BJ (cell line): ENCODE results near the gene DDX11. TPM values are rescaled to one million over a fixed set of nuclear protein-coding genes. Genes with fewer than 3 reads are reported as not detected.
"Not testable (repeated sequence)": the region's sequence is repeated elsewhere in the genome, so short reads cannot be mapped to it uniquely, and the experiment has no call there.

Source experiments
- CTCF ChIA-PET: fragments of 350-600 bp; formaldehyde crosslinking; extraction: SDS; loops from one replicate; lab custom pipeline; 2021; ENCODE audit warnings: antibody characterized with exemption, inconsistent platforms; lab: Yijun Ruan, JAX
- POLR2A ChIA-PET: fragments of 300-600 bp; sonication (Branson Sonifier 250); formaldehyde crosslinking; extraction: SDS; loops from one replicate; lab custom pipeline; 2021; ENCODE audit warnings: antibody characterized with exemption; lab: Charles Lee
- DNase-seq: peaks from one replicate; pipeline ENCODE4 v3.0.0-alpha.2; 2011; ENCODE audit warnings: low read depth
- H3K27me3 ChIP-seq: 2 replicates; pipeline ENCODE4 v1.6.0; 2011; ENCODE audit warnings: low read length; ENCODE audit not compliant: control insufficient read depth, insufficient read depth
- H3K36me3 ChIP-seq: 2 replicates; pipeline ENCODE4 v1.5.1; 2011; ENCODE audit warnings: low read length; ENCODE audit not compliant: control insufficient read depth, insufficient read depth
- H3K4me3 ChIP-seq: 2 replicates; pipeline ENCODE4 v1.5.1; 2011; ENCODE audit warnings: low read depth, mild to moderate bottlenecking, control low read depth, low read length
- polyA plus RNA-seq: library from polyadenylated mRNA; depleted of rRNA; stranded (reverse); fragments of >200 nt; gene quantifications from 2 replicates; pipeline ENCODE4 v1.2.3, GENCODE V29; 2011

Gene DDX11
- polyA plus RNA-seq, 1 experiment = 12.8 TPM

DNA sequence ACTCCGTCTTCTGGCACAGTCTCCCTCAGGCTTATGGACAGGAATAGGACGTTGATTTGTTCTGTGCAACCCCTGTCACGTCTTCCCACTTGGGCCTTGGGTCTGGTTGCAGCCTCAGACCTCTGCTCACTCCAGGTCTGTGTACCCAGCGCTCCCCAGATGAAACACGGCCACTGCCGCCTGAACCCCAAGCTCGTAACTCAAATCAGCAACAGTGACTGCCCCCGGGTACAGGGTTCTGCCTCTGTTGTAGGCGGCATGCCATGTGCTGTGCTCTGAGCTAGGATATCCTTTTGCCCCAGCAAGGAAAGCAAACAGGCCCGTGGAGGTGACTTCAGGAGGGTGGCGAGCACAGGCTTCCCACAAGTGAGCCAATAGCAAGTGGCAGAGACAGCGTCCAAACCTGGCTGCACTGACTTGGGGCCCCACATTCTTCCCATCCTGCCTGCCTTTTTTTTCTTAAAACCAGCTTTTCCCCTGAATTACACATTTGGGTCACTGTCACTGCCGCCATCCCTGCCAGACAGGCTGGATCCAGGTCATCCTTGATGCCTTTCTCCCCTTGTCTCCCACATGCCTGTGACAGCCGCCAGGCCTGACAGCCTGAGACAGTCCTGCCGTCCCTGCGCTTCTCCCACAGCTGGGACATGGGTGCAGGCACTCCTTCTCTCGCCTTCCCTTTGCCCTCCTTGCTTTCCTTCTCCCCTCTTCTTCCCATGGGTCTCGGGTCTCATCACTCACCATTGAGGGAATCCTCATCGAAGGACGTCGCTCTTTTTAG, 21.6 kb downstream of the DDX11 start:
- DNase-seq, H3K4me3 ChIP-seq, H3K36me3 ChIP-seq, H3K27me3 ChIP-seq, POLR2A ChIA-PET: not testable (repeated sequence)
- CTCF ChIA-PET = interaction anchor here (0.7 kb wide), 1 partner anchor 248 kb away, joined by 3 read pairs; no protein-coding TSS in a partner anchor

DNA sequence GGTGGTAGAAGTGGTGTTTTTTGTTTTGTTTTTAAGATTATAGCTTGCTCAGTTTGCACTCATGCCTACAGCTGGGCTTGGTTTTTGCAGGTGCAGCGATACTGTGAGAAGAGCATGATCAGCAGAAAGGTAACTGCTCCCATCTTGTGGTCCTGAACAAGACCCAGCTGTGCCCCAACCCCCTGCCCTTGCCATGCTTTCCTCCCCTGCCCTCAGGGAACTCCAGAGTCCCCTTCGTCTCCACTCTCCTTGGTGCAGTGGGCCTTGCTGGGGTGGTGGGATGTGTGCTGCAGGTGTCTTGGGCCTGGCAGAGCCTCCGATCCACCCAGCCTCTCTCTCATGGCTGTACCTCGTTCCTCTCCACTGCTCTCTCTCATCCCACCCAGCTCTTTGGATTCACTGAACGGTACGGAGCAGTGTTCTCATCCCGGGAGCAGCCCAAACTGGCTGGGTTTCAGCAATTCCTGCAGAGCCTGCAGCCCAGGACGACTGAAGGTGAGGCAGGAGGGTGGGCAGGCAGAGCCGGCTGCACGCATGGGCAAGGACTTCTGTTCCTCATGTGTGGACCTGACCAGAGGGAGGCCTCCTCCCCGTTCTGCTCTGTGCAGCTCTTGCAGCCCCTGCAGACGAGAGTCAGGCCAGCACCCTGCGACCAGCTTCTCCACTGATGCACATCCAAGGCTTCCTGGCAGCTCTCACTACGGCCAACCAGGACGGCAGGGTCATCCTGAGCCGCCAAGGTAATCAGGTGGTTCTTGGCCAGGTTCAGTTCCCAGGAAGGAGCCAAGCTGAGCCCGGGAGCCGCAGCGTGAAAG, 22.8 kb downstream of the DDX11 start:
- DNase-seq, POLR2A ChIA-PET, H3K36me3 ChIP-seq, CTCF ChIA-PET, H3K4me3 ChIP-seq, H3K27me3 ChIP-seq: not testable (repeated sequence)

DNA sequence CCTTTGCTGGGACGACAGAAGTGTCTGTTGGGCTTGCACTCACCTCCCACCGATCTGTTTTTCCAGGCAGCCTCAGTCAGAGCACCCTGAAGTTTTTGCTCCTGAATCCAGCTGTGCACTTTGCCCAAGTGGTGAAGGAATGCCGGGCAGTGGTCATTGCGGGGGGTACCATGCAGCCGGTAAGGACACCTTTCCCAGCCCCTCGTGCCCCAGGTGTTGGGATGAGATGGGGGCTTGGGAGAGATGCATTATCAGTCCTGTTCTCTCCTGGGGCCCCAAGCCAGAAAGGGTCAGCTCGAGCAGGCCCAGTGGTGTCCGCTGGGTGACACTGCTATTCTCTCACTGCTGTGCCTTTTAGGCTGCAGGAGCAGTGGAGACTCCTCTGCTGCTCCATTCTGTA, 24.2 kb downstream of the DDX11 start:
- POLR2A ChIA-PET = not testable (repeated sequence)

DNA sequence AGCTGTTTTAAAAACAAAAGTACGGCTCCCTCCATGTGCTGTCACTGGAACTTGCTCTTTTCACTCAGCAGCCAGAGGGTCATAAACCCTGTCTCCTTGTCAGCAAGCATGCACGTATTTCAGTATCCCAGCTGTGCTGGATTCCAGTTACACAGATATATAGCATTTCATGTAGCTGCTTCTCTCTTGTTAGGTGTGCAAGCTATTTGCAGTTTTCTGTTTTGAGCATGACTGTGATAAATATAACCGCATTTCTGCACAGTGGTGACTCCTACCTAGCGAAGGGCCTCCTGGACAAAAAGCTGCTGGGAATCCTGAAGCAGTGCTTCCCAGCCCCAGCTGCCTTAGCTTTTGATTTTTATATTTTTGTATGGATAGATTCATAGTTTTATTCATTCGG, 24.7 kb downstream of the DDX11 start:
- H3K4me3 ChIP-seq, POLR2A ChIA-PET, H3K27me3 ChIP-seq, DNase-seq, CTCF ChIA-PET, H3K36me3 ChIP-seq: not testable (repeated sequence)

More for the DNA sequence above, 24.2 kb downstream of the DDX11 start:
- CTCF ChIA-PET, H3K4me3 ChIP-seq, H3K27me3 ChIP-seq, H3K36me3 ChIP-seq, DNase-seq: not testable (repeated sequence)

DNA sequence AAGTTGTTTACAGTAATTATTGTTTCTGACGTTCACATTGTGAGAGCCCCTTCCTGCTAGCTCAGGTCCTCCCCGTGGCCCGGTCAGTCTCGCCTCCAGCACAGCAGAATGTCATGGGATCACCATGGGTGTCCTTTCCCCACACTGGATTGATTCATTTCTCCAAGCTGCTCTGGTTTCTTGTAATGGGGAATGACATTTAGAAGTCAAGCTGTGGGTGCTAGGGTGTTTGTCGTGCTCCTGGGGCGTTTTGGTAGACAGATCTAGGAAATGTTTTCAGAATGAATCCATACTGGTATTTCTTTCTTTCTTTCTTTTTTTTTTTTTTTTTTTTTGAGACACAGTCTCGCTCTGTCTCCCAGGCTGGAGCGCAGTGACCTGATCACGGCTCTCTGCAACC, 25.1 kb downstream of the DDX11 start:
- H3K4me3 ChIP-seq, DNase-seq, POLR2A ChIA-PET, H3K27me3 ChIP-seq, H3K36me3 ChIP-seq, CTCF ChIA-PET: not testable (repeated sequence)

DNA sequence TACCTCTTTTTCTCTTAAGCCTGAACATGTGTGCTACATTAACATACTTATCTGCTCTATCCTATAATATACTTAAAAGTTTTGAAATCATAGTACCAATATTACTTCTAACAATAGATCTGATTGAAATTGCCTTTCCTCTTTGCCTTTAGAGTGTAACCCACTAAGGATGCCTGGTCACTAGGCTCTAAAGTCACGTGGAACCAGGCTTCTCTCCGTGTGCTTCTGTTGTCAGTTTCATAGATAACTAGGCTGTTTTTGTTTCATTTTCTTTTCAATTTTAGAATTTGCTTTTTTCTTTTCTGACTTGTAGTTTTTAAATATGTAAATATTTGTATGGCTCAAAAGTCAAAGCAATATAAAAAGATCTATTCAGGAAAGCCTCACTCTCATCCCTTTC, 25.8 kb downstream of the DDX11 start:
- H3K27me3 ChIP-seq, H3K36me3 ChIP-seq, POLR2A ChIA-PET, DNase-seq, CTCF ChIA-PET, H3K4me3 ChIP-seq: not testable (repeated sequence)

DNA sequence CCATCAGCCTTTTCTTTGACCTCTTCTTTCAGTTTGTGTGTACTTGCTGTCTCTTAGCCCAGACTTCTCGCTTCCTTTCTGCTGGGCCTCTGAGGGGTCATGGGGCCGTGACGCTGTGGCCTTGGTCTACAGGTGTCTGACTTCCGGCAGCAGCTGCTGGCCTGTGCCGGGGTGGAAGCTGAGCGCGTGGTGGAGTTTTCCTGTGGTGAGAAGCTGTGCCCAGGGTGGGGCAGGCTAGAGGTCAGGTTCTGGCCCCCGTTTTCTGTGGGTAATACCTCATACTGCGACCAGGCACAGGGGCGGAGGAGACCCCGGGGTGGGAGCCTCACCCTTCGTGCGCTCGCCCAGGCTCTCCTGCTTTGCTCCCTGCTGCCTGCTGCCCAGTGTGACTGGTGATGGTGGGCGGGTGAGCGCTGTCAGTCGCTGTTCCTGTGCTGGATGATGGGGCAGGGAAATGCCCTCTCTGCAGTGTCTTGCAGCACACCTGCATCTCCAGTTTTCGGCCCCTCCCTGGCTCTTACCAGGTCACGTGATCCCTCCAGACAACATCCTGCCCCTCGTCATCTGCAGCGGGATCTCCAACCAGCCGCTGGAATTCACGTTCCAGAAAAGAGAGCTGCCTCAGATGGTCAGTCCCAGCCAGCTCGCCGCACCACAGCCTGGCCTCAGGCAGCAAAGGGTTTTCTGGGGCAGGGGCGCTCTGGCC, 27.0 kb downstream of the DDX11 start:
- POLR2A ChIA-PET, H3K27me3 ChIP-seq, H3K4me3 ChIP-seq, H3K36me3 ChIP-seq, DNase-seq, CTCF ChIA-PET: not testable (repeated sequence)

DNA sequence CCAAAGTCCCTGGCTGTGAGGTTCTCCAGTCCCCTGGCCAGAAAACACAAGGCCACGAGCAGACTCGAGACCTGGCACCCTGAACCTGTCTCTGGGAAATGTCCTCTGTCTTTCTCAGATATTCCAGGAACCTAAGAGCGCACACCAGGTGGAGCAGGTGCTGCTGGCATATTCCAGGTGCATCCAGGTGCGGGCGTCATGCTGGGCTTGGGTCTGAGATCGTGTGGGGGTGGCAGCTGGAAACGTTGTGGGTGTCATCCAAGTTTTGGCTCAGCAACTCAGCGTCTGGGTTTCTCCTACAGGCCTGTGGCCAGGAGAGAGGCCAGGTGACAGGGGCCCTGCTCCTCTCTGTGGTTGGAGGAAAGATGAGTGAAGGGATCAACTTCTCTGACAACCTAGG, 28.5 kb downstream of the DDX11 start:
- H3K36me3 ChIP-seq, H3K27me3 ChIP-seq, POLR2A ChIA-PET, H3K4me3 ChIP-seq, CTCF ChIA-PET, DNase-seq: not testable (repeated sequence)

DNA sequence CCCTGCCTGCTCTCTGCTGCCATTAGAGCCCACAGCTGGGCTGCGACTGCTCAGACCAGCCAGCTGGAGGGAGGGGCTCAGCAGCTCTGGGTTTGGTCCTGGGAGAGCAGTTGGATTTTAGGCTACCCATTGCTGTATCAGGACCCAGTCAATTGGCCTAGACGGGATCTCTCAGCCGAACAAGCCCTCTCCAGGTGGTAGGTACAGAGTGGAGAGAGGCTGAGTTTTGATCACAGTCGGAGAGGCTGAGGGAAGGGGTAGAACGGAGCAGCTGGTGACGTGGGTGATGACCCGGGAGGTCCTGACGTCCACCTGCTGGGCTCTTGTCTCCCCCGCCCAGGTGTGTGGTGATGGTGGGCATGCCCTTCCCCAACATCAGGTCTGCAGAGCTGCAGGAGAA, 28.9 kb downstream of the DDX11 start:
- H3K4me3 ChIP-seq, POLR2A ChIA-PET: not testable (repeated sequence)

DNA sequence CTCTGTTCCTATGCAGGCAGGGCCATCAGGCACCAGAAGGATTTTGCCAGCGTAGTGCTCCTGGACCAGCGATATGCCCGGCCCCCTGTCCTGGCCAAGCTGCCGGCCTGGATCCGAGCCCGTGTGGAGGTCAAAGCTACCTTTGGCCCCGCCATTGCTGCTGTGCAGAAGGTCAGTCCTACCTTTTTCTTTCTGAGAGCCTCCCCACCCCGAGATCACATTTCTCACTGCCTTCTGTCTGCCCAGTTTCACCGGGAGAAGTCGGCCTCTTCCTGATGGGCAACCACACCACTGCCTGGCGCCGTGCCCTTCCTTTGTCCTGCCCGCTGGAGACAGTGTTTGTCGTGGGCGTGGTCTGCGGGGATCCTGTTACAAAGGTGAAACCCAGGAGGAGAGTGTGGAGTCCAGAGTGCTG, 29.9 kb downstream of the DDX11 start:
- POLR2A ChIA-PET = not testable (repeated sequence)

More for the DNA sequence above, 28.9 kb downstream of the DDX11 start:
- H3K27me3 ChIP-seq, CTCF ChIA-PET, H3K36me3 ChIP-seq, DNase-seq: not testable (repeated sequence)

DNA sequence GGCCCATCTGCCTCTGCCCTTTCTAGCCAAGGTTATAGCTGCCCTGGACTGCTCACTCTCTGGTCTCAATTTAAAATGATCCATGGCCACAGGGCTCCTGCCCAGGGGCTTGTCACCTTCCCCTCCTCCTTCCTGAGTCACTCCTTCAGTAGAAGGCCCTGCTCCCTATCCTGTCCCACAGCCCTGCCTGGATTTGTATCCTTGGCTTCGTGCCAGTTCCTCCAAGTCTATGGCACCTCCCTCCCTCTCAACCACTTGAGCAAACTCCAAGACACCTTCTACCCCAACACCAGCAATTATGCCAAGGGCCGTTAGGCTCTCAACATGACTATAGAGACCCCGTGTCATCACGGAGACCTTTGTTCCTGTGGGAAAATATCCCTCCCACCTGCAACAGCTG, 30.6 kb downstream of the DDX11 start:
- POLR2A ChIA-PET = not testable (repeated sequence)

More for the DNA sequence above, 29.9 kb downstream of the DDX11 start:
- H3K36me3 ChIP-seq, H3K27me3 ChIP-seq, CTCF ChIA-PET, DNase-seq, H3K4me3 ChIP-seq: not testable (repeated sequence)

DNA sequence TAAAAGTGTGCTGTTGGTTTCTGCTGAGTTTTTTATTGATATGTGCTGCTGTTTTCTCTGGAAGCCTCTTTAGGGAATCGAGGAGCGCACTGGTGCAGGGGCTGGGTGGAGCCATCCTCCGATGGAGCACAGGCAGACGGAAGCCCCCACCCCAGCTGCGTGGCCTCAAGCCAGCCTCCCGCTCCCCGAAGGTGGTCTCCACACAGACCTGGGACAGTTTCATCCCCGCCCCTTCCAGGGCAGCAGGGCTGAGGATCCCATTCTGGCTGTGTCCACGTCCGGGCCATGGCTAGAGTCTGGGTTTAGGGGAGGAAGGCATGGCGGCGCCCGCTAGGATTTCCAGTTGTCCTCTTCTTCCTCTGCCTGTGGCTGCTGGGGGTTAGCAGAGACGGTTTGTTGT, 31.1 kb downstream of the DDX11 start:
- H3K27me3 ChIP-seq, H3K4me3 ChIP-seq, CTCF ChIA-PET, H3K36me3 ChIP-seq, POLR2A ChIA-PET, DNase-seq: not testable (repeated sequence)

More for the DNA sequence above, 30.6 kb downstream of the DDX11 start:
- H3K27me3 ChIP-seq, H3K36me3 ChIP-seq, H3K4me3 ChIP-seq, DNase-seq, CTCF ChIA-PET: not testable (repeated sequence)
